MM.1S (cell line): ENCODE results near the gene FAM163A.

Experiments
- DNase-seq: peaks from one replicate; pipeline ENCODE4 v3.0.0-alpha.2; 2015
- H2AFZ ChIP-seq: fragments of 300-600 bp; sonication (generic); 2 replicates; pipeline ENCODE4 v1.6.0; 2016; ENCODE audit warnings: antibody characterized with exemption, low read length
- H3F3A ChIP-seq: fragments of 300-600 bp; sonication (generic); 2 replicates; pipeline ENCODE4 v1.6.1; 2016; ENCODE audit warnings: mild to moderate bottlenecking, antibody characterized with exemption, low read length, moderate library complexity, mixed read lengths; ENCODE audit not compliant: insufficient read depth
- H3K27ac ChIP-seq: fragments of 300-600 bp; sonication (generic); 2 replicates; pipeline ENCODE4 v1.5.1; 2016; ENCODE audit warnings: mild to moderate bottlenecking, low read length
- H3K27me3 ChIP-seq: fragments of 300-600 bp; sonication (generic); replicated peaks from 2 replicates; pipeline ENCODE4 v1.6.0; 2016; ENCODE audit warnings: low read length; ENCODE audit not compliant: insufficient read depth
- H3K36me3 ChIP-seq: fragments of 300-600 bp; sonication (generic); replicated peaks from 2 replicates; pipeline ENCODE4 v1.6.1; 2016; ENCODE audit warnings: mild to moderate bottlenecking, low read length, mixed read lengths; ENCODE audit not compliant: insufficient read depth
- H3K4me1 ChIP-seq: fragments of 300-600 bp; sonication (generic); 2 replicates; pipeline ENCODE4 v1.6.1; 2016; ENCODE audit warnings: low read length, mixed read lengths
- H3K4me2 ChIP-seq: fragments of 300-600 bp; sonication (generic); 2 replicates; pipeline ENCODE4 v1.6.0; 2016; ENCODE audit warnings: low read depth, low read length
- H3K4me3 ChIP-seq: fragments of 300-600 bp; sonication (generic); 2 replicates; pipeline ENCODE4 v1.5.1; 2016; ENCODE audit warnings: low read length, mixed read lengths
- H3K79me2 ChIP-seq: fragments of 300-600 bp; sonication (generic); 2 replicates; pipeline ENCODE4 v1.6.1; 2016; ENCODE audit warnings: mixed run types, low read length, mixed read lengths
- H3K9ac ChIP-seq: fragments of 300-600 bp; sonication (generic); 2 replicates; pipeline ENCODE4 v1.6.1; 2016; ENCODE audit warnings: low read length, mixed read lengths
- H3K9me2 ChIP-seq: fragments of 300-600 bp; sonication (generic); replicated peaks from 2 replicates; pipeline ENCODE4 v1.6.1; 2016; ENCODE audit warnings: mild to moderate bottlenecking, low read length, mixed read lengths; ENCODE audit not compliant: insufficient read depth
- H3K9me3 ChIP-seq: fragments of 300-600 bp; sonication (generic); replicated peaks from 2 replicates; pipeline ENCODE4 v1.6.1; 2016; ENCODE audit warnings: mild to moderate bottlenecking, low read length, mixed read lengths; ENCODE audit not compliant: insufficient read depth
- H4K20me1 ChIP-seq: fragments of 300-600 bp; sonication (generic); 2 replicates; pipeline ENCODE4 v1.6.1; 2016; ENCODE audit warnings: mild to moderate bottlenecking, low read length, moderate library complexity, mixed read lengths; ENCODE audit not compliant: insufficient read depth
- EZH2 ChIP-seq: fragments of 300-600 bp; sonication (generic); optimal IDR thresholded peaks from 2 replicates; pipeline ENCODE3; 2017; ENCODE audit warnings: low read depth, mild to moderate bottlenecking, antibody characterized with exemption, low read length, mixed read lengths
- EZH2phosphoT487 ChIP-seq: fragments of 300-600 bp; sonication (generic); IDR thresholded peaks from 2 replicates; pipeline ENCODE4 v1.6.1; 2018; ENCODE audit warnings: antibody characterized with exemption, low read length
- TF ChIP-seq, protein P1 (sequence below): fragments of 300-600 bp; sonication (generic); IDR thresholded peaks from 2 replicates; pipeline ENCODE4 v1.5.1; 2016; ENCODE audit warnings: antibody characterized with exemption, low read length, mixed read lengths

The FAM163A gene

GRCh38 chr1:179707406-179707805 is 35.7 kb upstream of the FAM163A start:
- DNase-seq = no peak
- no peaks in the 10 kb centered on the region for H3K27me3 ChIP-seq

GRCh38 chr1:179708434-179709195 is 34.5 kb upstream of the FAM163A start:
- H3K27me3 ChIP-seq = no peaks in the 10 kb centered on the region
- no peak overlapping the region for H3K4me2 ChIP-seq
- H2AFZ ChIP-seq = no peak overlapping the region
- DNase-seq = no peak
- H3K4me1 ChIP-seq = 0 out of 2 replicates have a peak, but pooled peaks cover 3% of the 10 kb centered on the region
- no peaks in the 10 kb centered on the region for H3K79me2 ChIP-seq
- H3F3A ChIP-seq = no peaks in the 10 kb centered on the region
- no peak overlapping the region for H3K27ac ChIP-seq
- H3K4me3 ChIP-seq = no peak overlapping the region
- no peaks in the 10 kb centered on the region for H3K9me3 ChIP-seq
- no peaks in the 10 kb centered on the region for H4K20me1 ChIP-seq
- H3K9ac ChIP-seq = no peak overlapping the region
- TF ChIP-seq EZH2 (no peak), EZH2phosphoT487 (no peak)
- TF ChIP-seq, protein P1, sequence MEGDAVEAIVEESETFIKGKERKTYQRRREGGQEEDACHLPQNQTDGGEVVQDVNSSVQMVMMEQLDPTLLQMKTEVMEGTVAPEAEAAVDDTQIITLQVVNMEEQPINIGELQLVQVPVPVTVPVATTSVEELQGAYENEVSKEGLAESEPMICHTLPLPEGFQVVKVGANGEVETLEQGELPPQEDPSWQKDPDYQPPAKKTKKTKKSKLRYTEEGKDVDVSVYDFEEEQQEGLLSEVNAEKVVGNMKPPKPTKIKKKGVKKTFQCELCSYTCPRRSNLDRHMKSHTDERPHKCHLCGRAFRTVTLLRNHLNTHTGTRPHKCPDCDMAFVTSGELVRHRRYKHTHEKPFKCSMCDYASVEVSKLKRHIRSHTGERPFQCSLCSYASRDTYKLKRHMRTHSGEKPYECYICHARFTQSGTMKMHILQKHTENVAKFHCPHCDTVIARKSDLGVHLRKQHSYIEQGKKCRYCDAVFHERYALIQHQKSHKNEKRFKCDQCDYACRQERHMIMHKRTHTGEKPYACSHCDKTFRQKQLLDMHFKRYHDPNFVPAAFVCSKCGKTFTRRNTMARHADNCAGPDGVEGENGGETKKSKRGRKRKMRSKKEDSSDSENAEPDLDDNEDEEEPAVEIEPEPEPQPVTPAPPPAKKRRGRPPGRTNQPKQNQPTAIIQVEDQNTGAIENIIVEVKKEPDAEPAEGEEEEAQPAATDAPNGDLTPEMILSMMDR = no peak
- no peaks in the 10 kb centered on the region for H3K9me2 ChIP-seq
- no peaks in the 10 kb centered on the region for H3K36me3 ChIP-seq

More at GRCh38 chr1:179707406-179707805, 35.7 kb upstream of the FAM163A start:
- no peaks in the 10 kb centered on the region for H3F3A ChIP-seq
- H4K20me1 ChIP-seq = no peaks in the 10 kb centered on the region
- 0 out of 2 replicates have a peak, but pooled peaks cover 3% of the 10 kb centered on the region for H3K4me1 ChIP-seq
- no peak overlapping the region for H3K27ac ChIP-seq
- H2AFZ ChIP-seq = no peak overlapping the region
- TF ChIP-seq EZH2 (no peak), EZH2phosphoT487 (no peak)
- TF ChIP-seq, protein P1 = no peak
- no peak overlapping the region for H3K4me3 ChIP-seq
- no peak overlapping the region for H3K9ac ChIP-seq
- no peaks in the 10 kb centered on the region for H3K9me2 ChIP-seq
- H3K4me2 ChIP-seq = no peak overlapping the region
- H3K79me2 ChIP-seq = no peaks in the 10 kb centered on the region
- no peaks in the 10 kb centered on the region for H3K9me3 ChIP-seq
- H3K36me3 ChIP-seq = no peaks in the 10 kb centered on the region

- Histone ChIP-seq H2AFZ (no peak overlapping the region), H3K27ac (no peak overlapping the region), H3K4me2 (no peak overlapping the region), H3K4me1 (0 out of 2 replicates have a peak, but pooled peaks cover 3% of the 10 kb centered on the region), H3K79me2 (no peaks in the 10 kb centered on the region), H3K4me3 (no peak overlapping the region), H3F3A (no peaks in the 10 kb centered on the region), H4K20me1 (no peaks in the 10 kb centered on the region), H3K9me2 (no peaks in the 10 kb centered on the region), H3K36me3 (no peaks in the 10 kb centered on the region), H3K9ac (no peak overlapping the region), H3K27me3 (no peaks in the 10 kb centered on the region), H3K9me3 (no peaks in the 10 kb centered on the region)
- DNase-seq = peak; percentile 66
- TF ChIP-seq EZH2phosphoT487 = no peak
- TF ChIP-seq, protein P1 = no peak
- no peak for TF ChIP-seq EZH2
Measured at GRCh38 chr1:179709841-179710329, 33.2 kb upstream of the FAM163A start.
